ENCODE data around the gene CCDC102B. TPM values are rescaled to one million over a fixed set of nuclear protein-coding genes. Genes with fewer than 3 reads are reported as not detected.
A peak's percentile ranks its signal among the peaks of the same experiment; 100 is the strongest.

Gene CCDC102B
- 6.1 TPM for total RNA-seq
- long read RNA-seq, partial matches to known transcripts = 0 of 7 reads
- long read RNA-seq, other reads (novel, unspliced or antisense) = 7 of 7 reads

- intact Hi-C loops (cut with micrococcal nuclease) = no loop called here
Measured at GRCh38 chr18:68797871-68798270, at the start of gene CCDC102B. TSS of gene CCDC102B (plus strand) at chr18:68798080. CDS start at chr18:68836764, 38,684 bp downstream.

GRCh38 chr18:68757126-68757525, 40.8 kb upstream of the CCDC102B start:
- intact Hi-C loops (cut with micrococcal nuclease) = no loop called here
- Histone ChIP-seq H3K4me1 (no peaks in the 10 kb centered on the region), H3K27ac (replicated peaks) (peak overlapping the region; percentile 6), H3K27me3 (ENCODE audit: low read depth) (no peaks in the 10 kb centered on the region), H3K4me3 (no peak overlapping the region), H3K9me3 (replicated peaks) (peaks cover 19% of the 10 kb centered on the region), H3K36me3 (no peaks in the 10 kb centered on the region)
- no peak for TF ChIP-seq CTCF (IDR thresholded peaks at IDR 0.05; ENCODE audit: borderline replicate concordance)
- DNase-seq = no peak

More at GRCh38 chr18:68797871-68798270, at the start of gene CCDC102B:
- H3K27ac ChIP-seq (replicated peaks) = peak within 1 kb of the TSS; percentile 59
- no peak for DNase-seq
- H3K27me3 ChIP-seq (ENCODE audit: low read depth) = no peaks in the 10 kb centered on the region
- H3K4me1 ChIP-seq = peaks cover 6% of the 10 kb centered on the region
- TF ChIP-seq CTCF (IDR thresholded peaks at IDR 0.05; ENCODE audit: borderline replicate concordance) = no peak
- no peaks in the 10 kb centered on the region for H3K9me3 ChIP-seq (replicated peaks)
- H3K4me3 ChIP-seq = peak within 1 kb of the TSS; percentile 34
- no peaks in the 10 kb centered on the region for H3K36me3 ChIP-seq

- peaks cover 5% of the 10 kb centered on the region for H3K4me1 ChIP-seq
- TF ChIP-seq CTCF (IDR thresholded peaks at IDR 0.05; ENCODE audit: borderline replicate concordance) = no peak
- H3K36me3 ChIP-seq = no peaks in the 10 kb centered on the region
- H3K27ac ChIP-seq (replicated peaks) = no peak overlapping the region
- intact Hi-C loops (cut with micrococcal nuclease) = no loop called here
- H3K9me3 ChIP-seq (replicated peaks) = peaks cover 17% of the 10 kb centered on the region
- no peaks in the 10 kb centered on the region for H3K27me3 ChIP-seq (ENCODE audit: low read depth)
- no peak overlapping the region for H3K4me3 ChIP-seq
- DNase-seq = no peak
Measured at GRCh38 chr18:68759308-68759707, 38.6 kb upstream of the CCDC102B start.

- intact Hi-C loops (cut with micrococcal nuclease) = no loop called here
Measured at GRCh38 chr18:68763083-68763482, 34.8 kb upstream of the CCDC102B start.

GRCh38 chr18:68764016-68764415, 33.9 kb upstream of the CCDC102B start:
- Histone ChIP-seq H3K36me3 (no peaks in the 10 kb centered on the region), H3K9me3 (replicated peaks) (peaks cover 9% of the 10 kb centered on the region), H3K4me3 (no peak overlapping the region), H3K27ac (replicated peaks) (no peak overlapping the region), H3K27me3 (ENCODE audit: low read depth) (no peaks in the 10 kb centered on the region), H3K4me1 (peaks cover 5% of the 10 kb centered on the region)
- no peak for DNase-seq
- intact Hi-C loops (cut with micrococcal nuclease) = no loop called here
- no peak for TF ChIP-seq CTCF (IDR thresholded peaks at IDR 0.05; ENCODE audit: borderline replicate concordance)

More at GRCh38 chr18:68763083-68763482, 34.8 kb upstream of the CCDC102B start:
- Histone ChIP-seq H3K36me3 (no peaks in the 10 kb centered on the region), H3K27ac (replicated peaks) (no peak overlapping the region), H3K4me1 (peaks cover 5% of the 10 kb centered on the region), H3K27me3 (ENCODE audit: low read depth) (no peaks in the 10 kb centered on the region), H3K4me3 (no peak overlapping the region), H3K9me3 (replicated peaks) (peaks cover 17% of the 10 kb centered on the region)
- no peak for DNase-seq
- TF ChIP-seq CTCF (IDR thresholded peaks at IDR 0.05; ENCODE audit: borderline replicate concordance) = no peak

Measured in left ventricle myocardium inferior (tissue), 1 donor.